Stomach (tissue), 9 donors: ENCODE results near the gene GRIP1. TPM values are rescaled to one million over a fixed set of nuclear protein-coding genes. Genes with fewer than 3 reads are reported as not detected.

Source experiments
- DNase-seq, 2 donors: peaks; one replicate each; pipeline versions ENCODE4 v3.0.0 to v3.0.0-alpha.2; 2013 to 2019
- H3K27ac ChIP-seq, 5 donors: fragments of 200-600 bp in 4 of 5; sonication (generic) in 4 of 5; one replicate each; pipeline ENCODE4 v1.5.1; 2013 to 2019; ENCODE audit warnings: mild to moderate bottlenecking in 1 of 5, moderate library complexity in 1 of 5
- H3K27me3 ChIP-seq, 3 donors: fragments of 200-600 bp; sonication (generic); one replicate each; pipeline ENCODE4 v1.5.1; 2017 to 2019; ENCODE audit warnings: mixed run types in 1 of 3
- H3K36me3 ChIP-seq, 4 donors: fragments of 200-600 bp; sonication (generic); 1 replicate in 3 of 4; 2 replicates in 1 of 4; pipeline ENCODE4 v1.5.1; 2016 to 2019
- H3K4me1 ChIP-seq, 4 donors: fragments of 200-600 bp; sonication (generic); one replicate each; pipeline ENCODE4 v1.5.1; 2016 to 2019
- H3K4me3 ChIP-seq, 4 donors: fragments of 200-600 bp; sonication (generic) in 3 of 4; one replicate each; pipeline ENCODE4 v1.5.1; 2016 to 2019; ENCODE audit warnings: mild to moderate bottlenecking in 1 of 4
- H3K9me3 ChIP-seq, 4 donors: fragments of 200-600 bp; sonication (generic); one replicate each; pipeline ENCODE4 v1.5.1; 2016 to 2019
- EP300 ChIP-seq: sonication (generic); formaldehyde crosslinking; IDR thresholded peaks from one replicate; pipeline ENCODE4 v1.6.1; 2017; ENCODE audit warnings: antibody characterized with exemption
- POLR2A ChIP-seq, 4 donors: fragments of 450-650 bp; IDR thresholded peaks; one replicate each; pipeline ENCODE4 v1.6.1; 2016; ENCODE audit warnings: antibody characterized with exemption in 4 of 4, control low read depth in 2 of 4, mild to moderate bottlenecking in 1 of 4, moderate library complexity in 1 of 4
- POLR2AphosphoS5 ChIP-seq, 3 donors: sonication (generic); formaldehyde crosslinking; IDR thresholded peaks; one replicate each; pipeline ENCODE4 v1.6.1; 2016; ENCODE audit warnings: antibody characterized with exemption in 3 of 3
- WGBS, 5 donors: extraction: QIAGEN DNeasy Blood & Tissue Kit in 3 of 5; methylation state at CpG; one replicate each; pipeline versions ENCODE4 v1.1.5 to v1.1.7; 2013 to 2018; 5-methylcytosine and 5-hydroxymethylcytosine counted together
- intact Hi-C: fragments of 100-400 bp; cut with DNase I; formaldehyde crosslinking; loops from one replicate; pipeline ENCODE4 v1.15.1; 2023; ENCODE audit warnings: low total_unique reads
- polyA plus RNA-seq, 3 donors: library from polyadenylated mRNA; stranded (reverse); fragments of 200-250 nt; gene quantifications; one replicate each; pipeline ENCODE4 v1.2.3, GENCODE V29; 2013
- total RNA-seq, 5 donors: library from RNA; depleted of rRNA; stranded (reverse); fragments of >200 nt; gene quantifications; one replicate each; pipeline versions ENCODE4 v1.1.0 to v1.2.3, GENCODE V29; 2014 to 2016
- TF ChIP-seq, protein P1 (sequence below), 7 experiments: fragments of 450-650 bp in 4 of 7; fragments of 200-600 bp in 3 of 7; sonication (generic) in 3 of 7; IDR thresholded peaks; one replicate each; pipeline ENCODE4 v1.5.1; 2016 to 2019; ENCODE audit warnings: antibody characterized with exemption in 7 of 7, control low read depth in 2 of 7, mild to moderate bottlenecking in 1 of 7
- donor health status: healthy with polysubstance abuse.
- donor health status: Bipolar disorder and iron deficiency.
- donor health status: healthy.

GRIP1 gene
- total and polyA plus RNA-seq, 8 donors = 0.31 to 8.8 (median 4.4) TPM; not detected in 1

DNA sequence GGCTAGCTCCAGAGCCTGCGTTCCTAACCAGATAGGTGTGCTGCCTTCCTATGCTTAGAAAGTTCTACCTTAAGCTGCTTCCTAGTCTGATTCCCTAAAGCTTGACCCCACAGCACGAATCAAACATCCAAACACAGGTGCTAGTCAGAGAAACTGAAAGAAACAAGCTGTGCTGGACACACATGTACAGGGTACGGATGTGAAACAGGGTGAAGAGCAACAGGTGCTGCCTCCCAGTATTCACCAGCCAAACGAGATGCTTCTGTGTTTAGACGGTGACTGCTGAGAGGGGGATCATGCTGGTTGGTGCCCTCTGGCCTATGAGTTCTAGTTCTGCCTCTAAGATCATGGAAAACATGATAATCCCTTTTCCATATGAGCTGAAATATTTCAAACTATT lies 105.3 kb downstream of the GRIP1 start:
- TF ChIP-seq EP300 (no peak), POLR2AphosphoS5 (IDR thresholded peaks at IDR 0.05) (no peak), POLR2A (IDR thresholded peaks at IDR 0.05) (no peak)
- TF ChIP-seq, protein P1, sequence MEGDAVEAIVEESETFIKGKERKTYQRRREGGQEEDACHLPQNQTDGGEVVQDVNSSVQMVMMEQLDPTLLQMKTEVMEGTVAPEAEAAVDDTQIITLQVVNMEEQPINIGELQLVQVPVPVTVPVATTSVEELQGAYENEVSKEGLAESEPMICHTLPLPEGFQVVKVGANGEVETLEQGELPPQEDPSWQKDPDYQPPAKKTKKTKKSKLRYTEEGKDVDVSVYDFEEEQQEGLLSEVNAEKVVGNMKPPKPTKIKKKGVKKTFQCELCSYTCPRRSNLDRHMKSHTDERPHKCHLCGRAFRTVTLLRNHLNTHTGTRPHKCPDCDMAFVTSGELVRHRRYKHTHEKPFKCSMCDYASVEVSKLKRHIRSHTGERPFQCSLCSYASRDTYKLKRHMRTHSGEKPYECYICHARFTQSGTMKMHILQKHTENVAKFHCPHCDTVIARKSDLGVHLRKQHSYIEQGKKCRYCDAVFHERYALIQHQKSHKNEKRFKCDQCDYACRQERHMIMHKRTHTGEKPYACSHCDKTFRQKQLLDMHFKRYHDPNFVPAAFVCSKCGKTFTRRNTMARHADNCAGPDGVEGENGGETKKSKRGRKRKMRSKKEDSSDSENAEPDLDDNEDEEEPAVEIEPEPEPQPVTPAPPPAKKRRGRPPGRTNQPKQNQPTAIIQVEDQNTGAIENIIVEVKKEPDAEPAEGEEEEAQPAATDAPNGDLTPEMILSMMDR (IDR thresholded peaks at IDR 0.05) = no peak
- intact Hi-C loops = no loop called here
- no peaks in the 10 kb centered on the region for H3K36me3 ChIP-seq
- DNase-seq = no peak
- H3K4me3 ChIP-seq = no peak overlapping the region
- WGBS, 5 donors = 70 to 84% (median 82%) methylated on average over 5 of the region's 5 CpGs
- H3K27me3 ChIP-seq = no peaks in the 10 kb centered on the region
- H3K27ac ChIP-seq = no peak overlapping the region
- no peaks in the 10 kb centered on the region for H3K4me1 ChIP-seq
- H3K9me3 ChIP-seq = peaks cover 0 to 7% (median 0%) of the 10 kb centered on the region in 4 donors

DNA sequence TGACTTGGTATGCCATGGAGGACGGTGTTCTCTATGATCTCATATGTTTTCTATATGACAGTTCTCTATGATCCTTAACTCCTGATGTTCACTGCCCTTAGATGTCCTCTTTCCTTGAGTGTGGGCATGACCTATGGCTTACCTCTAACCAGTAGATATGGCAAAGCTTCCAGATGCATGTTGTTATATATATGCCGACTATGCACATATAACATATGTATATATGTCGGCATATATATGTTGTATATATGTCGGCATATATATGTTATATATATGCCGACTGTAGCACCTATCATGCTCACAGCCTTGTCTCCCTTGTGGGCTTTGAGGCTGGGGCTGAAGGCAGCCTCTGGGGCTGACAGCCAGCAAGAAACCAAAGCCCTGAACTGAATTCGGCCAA lies 106.0 kb downstream of the GRIP1 start:
- DNase-seq = no peak
- Histone ChIP-seq H3K4me3 (no peak overlapping the region), H3K4me1 (no peaks in the 10 kb centered on the region), H3K27ac (no peak overlapping the region), H3K36me3 (no peaks in the 10 kb centered on the region), H3K9me3 (no peaks in the 10 kb centered on the region), H3K27me3 (no peaks in the 10 kb centered on the region)
- intact Hi-C loops = no loop called here
- TF ChIP-seq, protein P1 (IDR thresholded peaks at IDR 0.05) = no peak
- TF ChIP-seq EP300 = no peak
- no peak for TF ChIP-seq POLR2A (IDR thresholded peaks at IDR 0.05)
- no peak for TF ChIP-seq POLR2AphosphoS5 (IDR thresholded peaks at IDR 0.05)
- WGBS, 5 donors = 93 to 98% (median 97%) methylated on average over 6 of the region's 6 CpGs

DNA sequence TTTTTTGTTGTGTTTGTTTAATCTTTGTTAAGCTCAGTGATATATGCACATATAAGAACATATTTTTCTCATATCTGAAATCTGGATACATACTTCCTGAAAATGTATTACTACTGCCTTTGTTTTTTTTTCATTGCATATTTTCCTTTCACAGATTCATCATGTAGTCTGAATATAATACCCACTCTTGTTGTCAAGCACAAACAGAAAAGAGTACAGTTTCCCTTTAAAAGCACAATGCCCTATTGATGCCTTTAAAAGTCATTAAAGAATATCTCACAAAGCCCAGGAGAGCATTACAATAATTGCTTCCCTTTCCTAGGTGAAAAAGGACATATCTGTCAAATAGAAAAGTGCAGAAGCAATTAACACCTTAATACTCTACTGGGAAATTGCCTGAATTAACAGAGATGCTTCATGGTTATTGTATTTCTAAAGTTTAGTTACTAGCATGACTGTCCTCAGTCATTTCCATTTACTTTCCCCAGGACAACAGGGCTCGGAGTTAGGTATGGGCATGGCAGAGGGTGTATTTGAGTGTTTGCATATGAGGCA lies 107.4 kb downstream of the GRIP1 start:
- no peak for TF ChIP-seq POLR2AphosphoS5 (IDR thresholded peaks at IDR 0.05)
- TF ChIP-seq, protein P1 (IDR thresholded peaks at IDR 0.05) = no peak
- TF ChIP-seq EP300 = no peak
- TF ChIP-seq POLR2A (IDR thresholded peaks at IDR 0.05) = no peak
- H3K27me3 ChIP-seq = no peaks in the 10 kb centered on the region
- H3K4me1 ChIP-seq = no peaks in the 10 kb centered on the region
- no peaks in the 10 kb centered on the region for H3K9me3 ChIP-seq
- H3K27ac ChIP-seq = no peak overlapping the region
- WGBS, 5 donors = 78 to 91% (median 84%) methylated on average over 1 of the region's 1 CpG
- no peaks in the 10 kb centered on the region for H3K36me3 ChIP-seq
- DNase-seq = no peak
- intact Hi-C loops = no loop called here
- H3K4me3 ChIP-seq = no peak overlapping the region

DNA sequence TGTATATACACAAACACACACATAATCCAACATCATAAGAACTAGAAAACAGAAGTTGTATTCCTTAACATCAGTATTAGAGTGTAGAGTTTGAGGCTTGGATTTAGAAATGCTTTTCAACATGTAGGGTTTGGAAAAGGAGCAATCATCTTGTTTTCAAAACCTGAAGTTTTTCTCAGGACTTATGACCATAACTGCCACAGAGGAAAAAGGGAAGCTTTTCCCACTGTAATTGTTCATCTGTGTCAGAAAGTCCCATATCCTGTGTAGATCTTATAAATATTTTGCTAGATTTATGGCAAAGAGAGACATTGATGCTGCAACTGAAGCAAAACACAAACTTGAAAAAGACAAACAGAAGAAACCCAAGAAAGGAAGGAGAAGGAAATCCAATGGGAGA lies 115.7 kb downstream of the GRIP1 start:
- no peak for DNase-seq
- intact Hi-C loops = no loop called here
- no peak overlapping the region for H3K27ac ChIP-seq
- no peaks in the 10 kb centered on the region for H3K36me3 ChIP-seq
- TF ChIP-seq POLR2A (IDR thresholded peaks at IDR 0.05) (no peak), POLR2AphosphoS5 (IDR thresholded peaks at IDR 0.05) (no peak), EP300 (no peak)
- TF ChIP-seq, protein P1 (IDR thresholded peaks at IDR 0.05) = no peak
- no peaks in the 10 kb centered on the region for H3K27me3 ChIP-seq
- H3K9me3 ChIP-seq = peaks cover 0 to 53% (median 38%) of the 10 kb centered on the region in 4 donors
- H3K4me1 ChIP-seq = no peaks in the 10 kb centered on the region
- H3K4me3 ChIP-seq = no peak overlapping the region
